Tibial nerve (tissue), 4 donors: ENCODE results near the gene RIPK1.
"Not testable (repeated sequence)": the region's sequence is repeated elsewhere in the genome, so short reads cannot be mapped to it uniquely, and the experiment has no call there.

Source experiments
- EP300 ChIP-seq, 2 donors: sonication (generic); formaldehyde crosslinking; IDR thresholded peaks; one replicate each; pipeline ENCODE4 v1.6.1; 2017; ENCODE audit warnings: antibody characterized with exemption in 2 of 2, mild to moderate bottlenecking in 1 of 2
- POLR2A ChIP-seq, 2 donors: fragments of 450-650 bp; IDR thresholded peaks; one replicate each; pipeline ENCODE4 v1.6.1; 2017; ENCODE audit warnings: antibody characterized with exemption in 2 of 2, mild to moderate bottlenecking in 2 of 2, moderate library complexity in 2 of 2
- TF ChIP-seq, protein P1 (sequence below), 5 experiments: fragments of 200-600 bp in 3 of 5; fragments of 450-650 bp in 2 of 5; sonication (generic) in 3 of 5; IDR thresholded peaks; one replicate each; pipeline ENCODE4 v1.5.1; 2016 to 2019; ENCODE audit warnings: antibody characterized with exemption in 5 of 5, mild to moderate bottlenecking in 3 of 5, moderate library complexity in 2 of 5

DNA sequence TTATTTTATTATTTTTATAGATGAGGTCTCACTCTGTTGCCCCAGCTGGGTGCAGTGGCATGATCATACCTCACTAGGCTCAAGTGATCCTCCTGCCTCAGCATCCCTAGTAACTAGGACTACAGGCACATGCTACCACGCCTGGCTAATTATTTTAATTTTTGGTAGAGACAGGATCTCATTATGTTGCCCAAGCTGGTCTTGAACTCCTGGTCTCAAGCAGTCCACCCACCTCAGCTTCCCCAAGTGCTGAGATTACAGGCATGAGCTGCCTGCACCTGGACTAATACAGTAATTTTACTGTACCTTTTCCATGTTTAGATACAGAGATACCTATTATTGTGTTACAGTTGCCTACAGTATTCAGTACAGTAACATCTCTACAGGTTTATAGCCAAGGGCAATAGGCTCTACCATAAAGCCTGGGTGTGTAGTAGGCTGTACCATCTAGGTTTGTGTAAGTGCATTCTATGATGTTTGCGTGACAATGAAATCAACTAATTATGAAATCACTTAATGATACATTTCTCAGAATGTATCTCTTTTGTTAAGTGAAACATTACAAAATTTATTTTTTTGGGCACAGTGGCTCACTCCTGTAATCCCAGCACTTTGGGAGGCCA, 47.2 kb upstream of the RIPK1 start:
- TF ChIP-seq, protein P1, sequence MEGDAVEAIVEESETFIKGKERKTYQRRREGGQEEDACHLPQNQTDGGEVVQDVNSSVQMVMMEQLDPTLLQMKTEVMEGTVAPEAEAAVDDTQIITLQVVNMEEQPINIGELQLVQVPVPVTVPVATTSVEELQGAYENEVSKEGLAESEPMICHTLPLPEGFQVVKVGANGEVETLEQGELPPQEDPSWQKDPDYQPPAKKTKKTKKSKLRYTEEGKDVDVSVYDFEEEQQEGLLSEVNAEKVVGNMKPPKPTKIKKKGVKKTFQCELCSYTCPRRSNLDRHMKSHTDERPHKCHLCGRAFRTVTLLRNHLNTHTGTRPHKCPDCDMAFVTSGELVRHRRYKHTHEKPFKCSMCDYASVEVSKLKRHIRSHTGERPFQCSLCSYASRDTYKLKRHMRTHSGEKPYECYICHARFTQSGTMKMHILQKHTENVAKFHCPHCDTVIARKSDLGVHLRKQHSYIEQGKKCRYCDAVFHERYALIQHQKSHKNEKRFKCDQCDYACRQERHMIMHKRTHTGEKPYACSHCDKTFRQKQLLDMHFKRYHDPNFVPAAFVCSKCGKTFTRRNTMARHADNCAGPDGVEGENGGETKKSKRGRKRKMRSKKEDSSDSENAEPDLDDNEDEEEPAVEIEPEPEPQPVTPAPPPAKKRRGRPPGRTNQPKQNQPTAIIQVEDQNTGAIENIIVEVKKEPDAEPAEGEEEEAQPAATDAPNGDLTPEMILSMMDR (IDR thresholded peaks at IDR 0.05), result not testable (repeated sequence)
- not testable (repeated sequence) for TF ChIP-seq EP300, POLR2A (IDR thresholded peaks at IDR 0.05)
